ENCODE results near the gene TEKTIP1. TPM values are rescaled to one million over a fixed set of nuclear protein-coding genes. Genes with fewer than 3 reads are reported as not detected.
A peak's percentile ranks its signal among the peaks of the same experiment; 100 is the strongest.

Gene TEKTIP1
- total and polyA plus RNA-seq, 9 of the 15 experiments (the other 6 are each of a cell fraction or from before 2014, with no cell fraction given), result 0.66 TPM; not detected in 8

GRCh38 chr19:3520166-3521103 is 18.5 kb upstream of the TEKTIP1 start (continued):
- TF ChIP-seq ZNF232 (CRISPR knock-in tag; IDR thresholded peaks at IDR 0.05) (peak; percentile 96), ZNF778 (CRISPR knock-in tag; IDR thresholded peaks at IDR 0.05) (no peak), TSC22D4 (tag; IDR thresholded peaks at IDR 0.05) (no peak), MAZ (CRISPR knock-in tag; conservative IDR thresholded peaks at IDR 0.05 in 1 of 2, IDR thresholded peaks at IDR 0.05 in 1 of 2) (peak; percentile 44 to 84; a peak in 1 of 4 replicates), HEY1 (CRISPR knock-in tag; IDR thresholded peaks at IDR 0.05; ENCODE audit: borderline replicate concordance) (no peak), CREB1 (IDR thresholded peaks at IDR 0.05) (peak; percentile 69; the same call in 1 of the 2 replicates), CREB1 (CRISPR knock-in tag; IDR thresholded peaks at IDR 0.05) (peak; percentile 87; the same call in 1 of the 2 replicates), IRF2 (CRISPR knock-in tag; IDR thresholded peaks at IDR 0.05) (no peak), CHCHD3 (CRISPR knock-in tag; IDR thresholded peaks at IDR 0.05) (no peak), MCM5 (IDR thresholded peaks at IDR 0.05; ENCODE audit: low read depth) (no peak), HBP1 (CRISPR knock-in tag; IDR thresholded peaks at IDR 0.05) (no peak), SAFB2 (IDR thresholded peaks at IDR 0.05; ENCODE audit: borderline replicate concordance, low read depth, low read length, severe bottlenecking) (no peak), CGGBP1 (CRISPR knock-in tag; IDR thresholded peaks at IDR 0.05) (no peak), POLR2AphosphoS5 (IDR thresholded peaks at IDR 0.05; ENCODE audit: control insufficient read depth, insufficient read depth, low read depth, low read length) (peak; percentile 77), GTF2E2 (tag; IDR thresholded peaks at IDR 0.05) (no peak), THRAP3 (IDR thresholded peaks at IDR 0.05; ENCODE audit: borderline replicate concordance) (no peak), GATAD2A (IDR thresholded peaks at IDR 0.05) (0 out of 2 replicates have a peak, but pooled peaks have one; percentile 7), HINFP (tag; conservative IDR thresholded peaks at IDR 0.05; ENCODE audit: low read depth) (0 out of 2 replicates have a peak, but pooled peaks have one; percentile 29), CEBPG (CRISPR knock-in tag; IDR thresholded peaks at IDR 0.05) (peak; percentile 83), CEBPG (tag; conservative IDR thresholded peaks at IDR 0.05 in 1 of 2, IDR thresholded peaks at IDR 0.05 in 1 of 2) (no peak; a peak in 1 of 4 replicates)

Measured in K562 (cell line).